ENCODE results near the gene TMEM14A. TPM values are rescaled to one million over a fixed set of nuclear protein-coding genes. Genes with fewer than 3 reads are reported as not detected.
"Not testable (repeated sequence)": the region's sequence is repeated elsewhere in the genome, so short reads cannot be mapped to it uniquely, and the experiment has no call there.

The TMEM14A gene
- total RNA-seq, 1 donor from 2014 or later: 37.3 TPM

- Mint-ChIP-seq H3K9me3 (no peaks in the 10 kb centered on the region), H3K4me3 (peak overlapping the region; percentile 57), H3K27ac (no peak overlapping the region), H3K36me3 (peaks cover 12% of the 10 kb centered on the region), H3K4me1 (ENCODE audit: unreplicated experiment) (peaks cover 23% of the 10 kb centered on the region), H3K27me3 (no peaks in the 10 kb centered on the region)
- DNase-seq (ENCODE audit: extremely low spot score, unreplicated experiment): no peak
- TF ChIP-seq, protein P1, sequence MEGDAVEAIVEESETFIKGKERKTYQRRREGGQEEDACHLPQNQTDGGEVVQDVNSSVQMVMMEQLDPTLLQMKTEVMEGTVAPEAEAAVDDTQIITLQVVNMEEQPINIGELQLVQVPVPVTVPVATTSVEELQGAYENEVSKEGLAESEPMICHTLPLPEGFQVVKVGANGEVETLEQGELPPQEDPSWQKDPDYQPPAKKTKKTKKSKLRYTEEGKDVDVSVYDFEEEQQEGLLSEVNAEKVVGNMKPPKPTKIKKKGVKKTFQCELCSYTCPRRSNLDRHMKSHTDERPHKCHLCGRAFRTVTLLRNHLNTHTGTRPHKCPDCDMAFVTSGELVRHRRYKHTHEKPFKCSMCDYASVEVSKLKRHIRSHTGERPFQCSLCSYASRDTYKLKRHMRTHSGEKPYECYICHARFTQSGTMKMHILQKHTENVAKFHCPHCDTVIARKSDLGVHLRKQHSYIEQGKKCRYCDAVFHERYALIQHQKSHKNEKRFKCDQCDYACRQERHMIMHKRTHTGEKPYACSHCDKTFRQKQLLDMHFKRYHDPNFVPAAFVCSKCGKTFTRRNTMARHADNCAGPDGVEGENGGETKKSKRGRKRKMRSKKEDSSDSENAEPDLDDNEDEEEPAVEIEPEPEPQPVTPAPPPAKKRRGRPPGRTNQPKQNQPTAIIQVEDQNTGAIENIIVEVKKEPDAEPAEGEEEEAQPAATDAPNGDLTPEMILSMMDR (conservative IDR thresholded peaks at IDR 0.05): no peak
These were observed 3.3 kb upstream of the TMEM14A start for GRCh38 chr6:52667572-52667971.

- H3K4me3 Mint-ChIP-seq: peak overlapping the region; percentile 92
- peaks cover 20% of the 10 kb centered on the region for H3K36me3 Mint-ChIP-seq
These were observed 763 bp downstream of the TMEM14A start for GRCh38 chr6:52671676-52672075.

GRCh38 chr6:52672412-52673025 is 1.6 kb downstream of the TMEM14A start:
- Mint-ChIP-seq H3K4me1 (ENCODE audit: unreplicated experiment) (peaks cover 26% of the 10 kb centered on the region), H3K9me3 (no peaks in the 10 kb centered on the region), H3K27ac (no peak overlapping the region), H3K4me3 (peak overlapping the region; percentile 78), H3K27me3 (no peaks in the 10 kb centered on the region), H3K36me3 (peaks cover 14% of the 10 kb centered on the region)
- TF ChIP-seq, protein P1 (conservative IDR thresholded peaks at IDR 0.05): no peak
- no peak for DNase-seq (ENCODE audit: extremely low spot score, unreplicated experiment)

More at GRCh38 chr6:52671676-52672075, 763 bp downstream of the TMEM14A start:
- Mint-ChIP-seq H3K27me3 (no peaks in the 10 kb centered on the region), H3K27ac (peak overlapping the region; percentile 78), H3K9me3 (no peaks in the 10 kb centered on the region), H3K4me1 (ENCODE audit: unreplicated experiment) (peaks cover 26% of the 10 kb centered on the region)
- DNase-seq (ENCODE audit: extremely low spot score, unreplicated experiment): no peak
- TF ChIP-seq, protein P1 (conservative IDR thresholded peaks at IDR 0.05): no peak

DNA sequence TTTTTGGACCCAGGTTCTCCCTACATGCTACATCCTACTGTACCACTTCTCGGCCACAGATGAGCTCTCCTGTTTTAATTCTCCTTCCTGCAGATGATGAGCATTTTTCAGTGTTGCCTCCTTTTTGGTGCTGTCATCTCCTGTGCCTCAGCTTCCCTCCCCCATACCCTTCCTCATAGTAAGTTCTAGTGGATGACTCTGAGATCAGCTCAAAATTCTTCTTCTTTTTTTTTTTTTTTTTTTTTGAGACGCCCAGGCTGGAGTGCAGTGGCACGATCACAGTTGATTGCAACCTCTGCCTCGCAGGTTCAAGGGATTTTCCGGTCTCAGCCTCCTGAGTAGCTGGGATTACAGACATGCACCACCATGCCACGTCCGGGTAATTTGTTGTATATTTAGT is 3.8 kb downstream of the TMEM14A start:
- H3K27me3 Mint-ChIP-seq: no peaks in the 10 kb centered on the region
- peaks cover 10% of the 10 kb centered on the region for H3K36me3 Mint-ChIP-seq
- no peaks in the 10 kb centered on the region for H3K9me3 Mint-ChIP-seq
- H3K4me3 Mint-ChIP-seq: peak overlapping the region; percentile 12
- TF ChIP-seq, protein P1 (conservative IDR thresholded peaks at IDR 0.05): no peak
- H3K4me1 Mint-ChIP-seq (ENCODE audit: unreplicated experiment): peaks cover 23% of the 10 kb centered on the region
- DNase-seq (ENCODE audit: extremely low spot score, unreplicated experiment): no peak
- H3K27ac Mint-ChIP-seq: no peak overlapping the region

GRCh38 chr6:52675372-52675771 is 4.5 kb downstream of the TMEM14A start:
- Mint-ChIP-seq H3K4me1 (ENCODE audit: unreplicated experiment) (peaks cover 18% of the 10 kb centered on the region), H3K36me3 (peaks cover 10% of the 10 kb centered on the region), H3K27me3 (no peaks in the 10 kb centered on the region), H3K4me3 (no peak overlapping the region), H3K27ac (no peak overlapping the region), H3K9me3 (no peaks in the 10 kb centered on the region)
- TF ChIP-seq, protein P1 (conservative IDR thresholded peaks at IDR 0.05): no peak
- no peak for DNase-seq (ENCODE audit: extremely low spot score, unreplicated experiment)

DNA sequence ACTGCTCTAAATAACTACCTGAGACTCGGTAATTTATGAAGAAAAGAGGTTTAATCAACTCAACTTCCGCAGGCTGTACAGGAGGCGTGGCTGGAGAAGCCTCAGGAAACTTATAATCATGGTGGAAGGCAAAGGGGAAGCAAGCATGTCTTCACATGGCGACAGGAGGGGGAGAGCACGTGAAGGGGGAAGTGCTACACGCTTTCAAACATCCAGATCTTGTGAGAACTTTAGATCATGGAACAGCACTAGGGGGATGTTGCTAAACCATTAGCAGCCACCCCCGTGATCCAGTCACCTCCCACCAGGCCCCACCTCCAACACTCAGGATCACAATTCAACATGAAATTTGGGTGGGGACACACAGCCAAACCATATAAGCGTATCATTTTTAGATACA is 5.7 kb downstream of the TMEM14A start:
- H3K4me3 Mint-ChIP-seq; H3K9me3 Mint-ChIP-seq; DNase-seq (ENCODE audit: extremely low spot score, unreplicated experiment); H3K27me3 Mint-ChIP-seq; H3K27ac Mint-ChIP-seq; H3K4me1 Mint-ChIP-seq (ENCODE audit: unreplicated experiment): not testable (repeated sequence)
- peaks cover 12% of the 10 kb centered on the region for H3K36me3 Mint-ChIP-seq

Measured in type B pancreatic cell (in vitro differentiated cells).